ENCODE results near the gene SMARCAD1.
A peak's percentile ranks its signal among the peaks of the same experiment; 100 is the strongest.

The SMARCAD1 gene, protein sequence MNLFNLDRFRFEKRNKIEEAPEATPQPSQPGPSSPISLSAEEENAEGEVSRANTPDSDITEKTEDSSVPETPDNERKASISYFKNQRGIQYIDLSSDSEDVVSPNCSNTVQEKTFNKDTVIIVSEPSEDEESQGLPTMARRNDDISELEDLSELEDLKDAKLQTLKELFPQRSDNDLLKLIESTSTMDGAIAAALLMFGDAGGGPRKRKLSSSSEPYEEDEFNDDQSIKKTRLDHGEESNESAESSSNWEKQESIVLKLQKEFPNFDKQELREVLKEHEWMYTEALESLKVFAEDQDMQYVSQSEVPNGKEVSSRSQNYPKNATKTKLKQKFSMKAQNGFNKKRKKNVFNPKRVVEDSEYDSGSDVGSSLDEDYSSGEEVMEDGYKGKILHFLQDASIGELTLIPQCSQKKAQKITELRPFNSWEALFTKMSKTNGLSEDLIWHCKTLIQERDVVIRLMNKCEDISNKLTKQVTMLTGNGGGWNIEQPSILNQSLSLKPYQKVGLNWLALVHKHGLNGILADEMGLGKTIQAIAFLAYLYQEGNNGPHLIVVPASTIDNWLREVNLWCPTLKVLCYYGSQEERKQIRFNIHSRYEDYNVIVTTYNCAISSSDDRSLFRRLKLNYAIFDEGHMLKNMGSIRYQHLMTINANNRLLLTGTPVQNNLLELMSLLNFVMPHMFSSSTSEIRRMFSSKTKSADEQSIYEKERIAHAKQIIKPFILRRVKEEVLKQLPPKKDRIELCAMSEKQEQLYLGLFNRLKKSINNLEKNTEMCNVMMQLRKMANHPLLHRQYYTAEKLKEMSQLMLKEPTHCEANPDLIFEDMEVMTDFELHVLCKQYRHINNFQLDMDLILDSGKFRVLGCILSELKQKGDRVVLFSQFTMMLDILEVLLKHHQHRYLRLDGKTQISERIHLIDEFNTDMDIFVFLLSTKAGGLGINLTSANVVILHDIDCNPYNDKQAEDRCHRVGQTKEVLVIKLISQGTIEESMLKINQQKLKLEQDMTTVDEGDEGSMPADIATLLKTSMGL

DNA sequence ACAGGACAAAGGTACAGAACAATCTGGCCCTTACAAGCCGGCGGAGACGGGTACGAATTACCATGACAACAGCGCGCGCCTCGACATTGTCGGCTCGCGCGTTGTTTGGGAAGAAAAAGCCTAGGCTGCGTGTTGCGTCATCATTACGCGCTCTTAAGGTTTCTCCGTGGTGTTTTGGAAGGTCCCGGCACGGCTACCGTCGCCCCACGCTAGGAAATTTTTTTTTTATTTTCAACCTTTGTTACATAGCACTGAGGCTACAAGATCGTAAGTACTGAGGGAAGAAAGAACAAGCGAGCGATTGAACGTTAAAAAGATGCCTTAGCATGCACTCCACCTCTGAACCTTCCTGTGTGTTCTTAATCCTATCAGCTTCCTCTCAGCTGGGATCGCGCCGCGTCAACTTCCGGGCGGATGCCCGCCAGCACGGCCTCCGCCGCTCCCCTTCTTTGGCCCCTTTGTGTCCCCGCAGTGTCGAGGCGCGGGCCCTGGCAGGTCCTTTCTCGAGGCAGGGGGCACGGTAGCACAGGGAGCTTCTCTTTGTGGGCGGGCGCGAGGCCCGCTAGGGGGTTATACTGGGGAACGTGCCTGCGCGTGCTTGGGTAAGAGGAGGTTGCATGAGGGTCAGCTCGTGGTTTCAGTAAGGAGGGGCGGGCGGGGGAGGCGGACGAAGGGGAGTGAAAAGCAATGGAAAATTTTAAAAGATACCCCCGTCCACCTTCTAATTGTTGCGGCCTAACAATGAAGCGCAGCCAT is at the start of gene SMARCAD1:
SMARCAD1 (plus strand) TSS at position 397 of the 756 bp plus-strand sequence. CDS start 530 bp downstream, outside the sequence.
- in situ Hi-C loops (cut with HindIII; ENCODE audit: low sequenced_read_pairs) = no loop called here
- peak within 1 kb of the TSS; percentile 62 for H3K4me3 ChIP-seq (ENCODE audit: low read depth, low read length)
- TF ChIP-seq, protein P1, sequence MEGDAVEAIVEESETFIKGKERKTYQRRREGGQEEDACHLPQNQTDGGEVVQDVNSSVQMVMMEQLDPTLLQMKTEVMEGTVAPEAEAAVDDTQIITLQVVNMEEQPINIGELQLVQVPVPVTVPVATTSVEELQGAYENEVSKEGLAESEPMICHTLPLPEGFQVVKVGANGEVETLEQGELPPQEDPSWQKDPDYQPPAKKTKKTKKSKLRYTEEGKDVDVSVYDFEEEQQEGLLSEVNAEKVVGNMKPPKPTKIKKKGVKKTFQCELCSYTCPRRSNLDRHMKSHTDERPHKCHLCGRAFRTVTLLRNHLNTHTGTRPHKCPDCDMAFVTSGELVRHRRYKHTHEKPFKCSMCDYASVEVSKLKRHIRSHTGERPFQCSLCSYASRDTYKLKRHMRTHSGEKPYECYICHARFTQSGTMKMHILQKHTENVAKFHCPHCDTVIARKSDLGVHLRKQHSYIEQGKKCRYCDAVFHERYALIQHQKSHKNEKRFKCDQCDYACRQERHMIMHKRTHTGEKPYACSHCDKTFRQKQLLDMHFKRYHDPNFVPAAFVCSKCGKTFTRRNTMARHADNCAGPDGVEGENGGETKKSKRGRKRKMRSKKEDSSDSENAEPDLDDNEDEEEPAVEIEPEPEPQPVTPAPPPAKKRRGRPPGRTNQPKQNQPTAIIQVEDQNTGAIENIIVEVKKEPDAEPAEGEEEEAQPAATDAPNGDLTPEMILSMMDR (IDR thresholded peaks at IDR 0.05; ENCODE audit: low read depth, low read length) = no peak
- DNase-seq (ENCODE audit: low read depth, low spot score) = peak; percentile 98

DNA sequence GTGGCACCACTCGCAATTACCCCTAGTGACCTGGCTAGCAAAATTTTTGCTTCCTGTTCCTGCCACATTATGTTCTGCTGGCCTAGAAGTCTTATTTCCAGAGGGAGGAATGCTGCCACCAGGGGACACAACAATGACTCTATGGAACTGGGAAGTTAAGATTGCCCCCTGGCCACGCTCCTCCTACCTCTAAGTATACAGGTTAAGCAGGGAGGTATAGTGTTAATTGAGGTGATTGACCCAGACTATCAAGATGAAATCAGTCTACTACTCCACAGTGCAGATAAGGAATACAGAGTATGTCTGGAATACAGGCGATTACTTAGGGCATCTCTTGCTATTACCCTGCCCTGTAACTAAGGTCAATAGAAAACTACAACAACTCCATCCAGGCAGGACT is 48.8 kb upstream of the SMARCAD1 start:
- TF ChIP-seq, protein P1 (IDR thresholded peaks at IDR 0.05; ENCODE audit: low read depth, low read length) = no peak
- DNase-seq (ENCODE audit: low read depth, low spot score) = no peak
- H3K4me3 ChIP-seq (ENCODE audit: low read depth, low read length) = no peak overlapping the region
- in situ Hi-C loops (cut with HindIII; ENCODE audit: low sequenced_read_pairs) = no loop called here

DNA sequence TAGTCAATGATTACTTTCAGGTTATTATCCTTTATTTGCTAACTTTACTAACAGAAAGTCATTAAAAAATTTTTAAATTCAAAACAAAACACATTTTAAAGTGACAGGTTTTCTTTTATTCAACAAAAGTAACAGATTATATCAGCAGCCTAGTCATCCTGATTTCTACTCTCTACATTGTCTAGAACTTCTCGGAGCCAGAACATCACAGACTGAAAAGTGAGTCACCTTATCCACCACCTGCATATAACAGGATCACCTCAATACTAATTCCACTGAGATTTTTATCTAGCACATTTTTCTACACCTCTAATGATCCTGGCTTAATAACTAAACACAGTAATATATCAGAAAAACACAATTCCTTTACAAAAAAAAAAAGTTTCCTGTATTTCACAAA is 47.9 kb upstream of the SMARCAD1 start:
- DNase-seq (ENCODE audit: low read depth, low spot score) = no peak
- TF ChIP-seq, protein P1 (IDR thresholded peaks at IDR 0.05; ENCODE audit: low read depth, low read length) = no peak
- in situ Hi-C loops (cut with HindIII; ENCODE audit: low sequenced_read_pairs) = no loop called here
- H3K4me3 ChIP-seq (ENCODE audit: low read depth, low read length) = no peak overlapping the region

DNA sequence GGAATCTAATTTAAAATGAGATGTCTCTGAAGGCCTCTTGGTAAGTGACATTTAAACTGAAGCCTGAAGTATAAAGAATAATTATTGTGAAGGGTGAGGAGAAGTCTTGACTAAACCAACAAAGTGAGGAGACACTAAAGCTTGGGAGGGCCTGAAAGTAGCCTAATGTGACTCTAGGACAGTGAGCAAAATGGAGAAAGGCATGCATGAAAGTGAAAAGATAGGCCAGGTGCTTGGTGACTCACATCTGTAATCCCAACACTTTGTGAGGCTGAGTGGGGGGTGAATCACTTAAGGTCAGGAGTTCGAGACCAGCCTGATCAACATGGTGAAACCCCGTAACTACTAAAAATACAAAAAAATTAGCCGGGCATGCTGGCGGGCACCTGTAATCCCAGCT is 46.9 kb upstream of the SMARCAD1 start:
- in situ Hi-C loops (cut with HindIII; ENCODE audit: low sequenced_read_pairs) = no loop called here
- H3K4me3 ChIP-seq (ENCODE audit: low read depth, low read length) = no peak overlapping the region
- no peak for DNase-seq (ENCODE audit: low read depth, low spot score)
- TF ChIP-seq, protein P1 (IDR thresholded peaks at IDR 0.05; ENCODE audit: low read depth, low read length) = no peak

DNA sequence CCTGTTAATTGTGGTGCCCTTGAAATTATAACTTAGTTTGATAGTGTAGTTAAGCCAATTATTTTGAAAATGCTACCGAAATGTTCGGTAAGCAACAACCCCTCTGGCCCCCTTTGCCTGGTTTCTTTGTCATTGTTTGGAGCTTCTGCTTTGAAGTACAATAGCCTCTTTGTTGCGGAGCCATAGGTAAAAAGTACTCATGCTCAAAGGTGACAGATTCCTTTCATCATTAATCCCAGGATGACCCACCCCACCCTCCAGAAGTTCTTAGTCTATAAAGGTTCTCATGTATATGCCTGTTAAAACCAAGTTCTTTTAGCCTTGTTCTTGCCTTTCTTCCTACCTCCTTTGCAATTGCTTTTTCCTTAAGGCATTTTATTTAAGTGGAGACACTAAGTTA is 42.4 kb upstream of the SMARCAD1 start:
- H3K4me3 ChIP-seq (ENCODE audit: low read depth, low read length) = no peak overlapping the region
- TF ChIP-seq, protein P1 (IDR thresholded peaks at IDR 0.05; ENCODE audit: low read depth, low read length) = no peak
- DNase-seq (ENCODE audit: low read depth, low spot score) = no peak
- in situ Hi-C loops (cut with HindIII; ENCODE audit: low sequenced_read_pairs) = no loop called here

DNA sequence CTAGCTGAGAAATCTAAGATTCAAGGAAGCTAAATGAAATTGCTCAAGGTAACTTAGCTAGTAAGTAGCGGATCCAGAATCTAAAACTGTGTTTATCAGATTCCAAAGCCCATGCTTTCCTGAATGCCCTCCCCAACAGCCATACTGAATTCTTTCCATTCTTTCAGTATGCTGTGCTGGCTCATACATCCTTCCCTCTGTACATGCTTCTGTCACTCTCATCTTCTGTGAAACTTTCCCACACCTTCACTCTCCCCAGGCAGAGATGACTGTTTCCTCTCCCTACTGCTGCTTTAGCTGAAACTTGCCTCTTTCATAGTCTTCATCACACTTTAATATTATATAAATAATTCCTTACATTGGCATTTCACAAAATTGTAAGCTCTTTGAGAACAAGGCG is 39.3 kb upstream of the SMARCAD1 start:
- TF ChIP-seq, protein P1 (IDR thresholded peaks at IDR 0.05; ENCODE audit: low read depth, low read length) = no peak
- in situ Hi-C loops (cut with HindIII; ENCODE audit: low sequenced_read_pairs) = no loop called here

More for the DNA sequence above, 39.3 kb upstream of the SMARCAD1 start:
- no peak for DNase-seq (ENCODE audit: low read depth, low spot score)
- no peak overlapping the region for H3K4me3 ChIP-seq (ENCODE audit: low read depth, low read length)
